Measurements from ENCODE around the gene ERBIN. TPM values are rescaled to one million over a fixed set of nuclear protein-coding genes. Genes with fewer than 3 reads are reported as not detected.
A peak's percentile ranks its signal among the peaks of the same experiment; 100 is the strongest.

Gene ERBIN
- total and polyA plus RNA-seq, 9 of the 15 experiments (the other 6 are each of a cell fraction or from before 2014, with no cell fraction given) = 11.9 to 72.8 (median 41.7) TPM

GRCh38 chr5:65925601-65926275 lies 637 bp upstream of the ERBIN start (continued):
- TF ChIP-seq NCOA2 (IDR thresholded peaks at IDR 0.05; ENCODE audit: partially characterized antibody in 2 of 2) = no peak
- TF ChIP-seq SFPQ (IDR thresholded peaks at IDR 0.05; ENCODE audit: low read depth, low read length) = no peak
- TF ChIP-seq SMARCB1 (IDR thresholded peaks at IDR 0.05; ENCODE audit: insufficient read length, low read depth) = no peak
- TF ChIP-seq SMAD4 (CRISPR knock-in tag; conservative IDR thresholded peaks at IDR 0.05) = peak; percentile 85
- TF ChIP-seq EWSR1 (IDR thresholded peaks at IDR 0.05; ENCODE audit: borderline replicate concordance, low read depth, partially characterized antibody) = no peak
- no peak for TF ChIP-seq GABPA (tag; conservative IDR thresholded peaks at IDR 0.05; ENCODE audit: low read depth)
- no peak for TF ChIP-seq ZNF224 (CRISPR knock-in tag; IDR thresholded peaks at IDR 0.05)
- TF ChIP-seq TGIF2 (CRISPR knock-in tag; IDR thresholded peaks at IDR 0.05) = no peak
- TF ChIP-seq ATF7 (IDR thresholded peaks at IDR 0.05) = no peak
- peak; percentile 15; the same call in 1 of the 2 replicates for TF ChIP-seq ZNF24 (IDR thresholded peaks at IDR 0.05)
- no peak for TF ChIP-seq ZNF121 (CRISPR knock-in tag; conservative IDR thresholded peaks at IDR 0.05)
- TF ChIP-seq GMEB1 (CRISPR knock-in tag; IDR thresholded peaks at IDR 0.05) = peak; percentile 69
- no peak for TF ChIP-seq PHB (CRISPR knock-in tag; IDR thresholded peaks at IDR 0.05)
- no peak for TF ChIP-seq MAFK (IDR thresholded peaks at IDR 0.05; ENCODE audit: low read length)
- TF ChIP-seq AFF1 (IDR thresholded peaks at IDR 0.05; ENCODE audit: low read depth in 1 of 2, partially characterized antibody in 2 of 2) = no peak
- TF ChIP-seq NFATC3 (IDR thresholded peaks at IDR 0.05) = no peak
- no peak for TF ChIP-seq RHOXF2B (CRISPR knock-in tag; conservative IDR thresholded peaks at IDR 0.05)
- TF ChIP-seq KAT2B (IDR thresholded peaks at IDR 0.05; ENCODE audit: low read depth, low read length) = no peak
- no peak; the same call in 1 of the 2 replicates for TF ChIP-seq ARID1B (IDR thresholded peaks at IDR 0.05)

All from K562 (cell line).